ENCODE results near the gene PRPF38B.

DNA sequence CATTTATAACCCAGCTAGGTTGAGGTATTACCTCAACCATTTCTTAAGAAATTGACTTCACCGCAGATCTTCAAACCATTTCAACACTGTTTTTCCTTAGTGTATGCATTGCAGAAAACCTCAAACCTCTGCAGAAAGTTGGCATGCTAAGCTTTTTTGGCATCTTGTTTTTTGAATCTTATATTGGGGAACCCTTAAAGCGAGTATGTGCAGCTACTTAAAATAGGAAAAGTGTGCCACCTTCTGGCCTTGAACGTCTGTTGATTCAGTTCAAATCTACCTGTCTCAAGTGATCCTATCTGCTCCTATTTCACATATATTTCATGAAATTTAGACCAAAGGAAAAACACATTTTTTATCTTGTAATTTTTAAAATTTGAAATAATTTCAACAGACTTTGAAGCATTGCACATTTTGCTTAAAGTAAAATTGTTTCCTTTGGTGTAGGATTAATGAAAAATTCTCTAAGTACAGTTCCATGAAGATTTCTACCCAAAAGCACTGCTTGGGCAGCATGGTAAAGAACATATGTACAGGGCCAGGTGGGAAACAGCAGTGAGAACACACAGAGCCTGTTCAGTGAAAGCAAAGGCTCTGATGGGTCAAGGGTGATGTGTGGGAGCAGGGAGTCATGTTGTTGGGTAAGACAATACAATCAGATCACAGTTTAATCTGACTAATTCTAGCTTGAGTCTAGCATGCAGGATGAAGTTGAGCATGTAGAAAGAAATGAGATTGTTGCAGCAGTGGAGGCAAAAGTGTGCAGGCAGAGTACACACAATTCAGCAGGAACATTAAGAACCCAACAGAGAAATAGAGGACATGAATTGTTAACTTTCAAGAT, 48.4 kb upstream of the PRPF38B start:
- TF ChIP-seq CTCF (conservative IDR thresholded peaks at IDR 0.05; ENCODE audit: low read depth in 2 of 2), result peak; percentile 78 to 81
- TF ChIP-seq CREB1 (CRISPR knock-in tag; IDR thresholded peaks at IDR 0.05; ENCODE audit: low read depth), result no peak
- no peak for TF ChIP-seq EZH2 (IDR thresholded peaks at IDR 0.05; ENCODE audit: low read depth, unreplicated experiment)
- no peak for TF ChIP-seq JUNB (IDR thresholded peaks at IDR 0.05; ENCODE audit: unreplicated experiment)
- no peak for TF ChIP-seq NANOG (IDR thresholded peaks at IDR 0.05; ENCODE audit: borderline replicate concordance)
- TF ChIP-seq POLR2AphosphoS5 (IDR thresholded peaks at IDR 0.05; ENCODE audit: low read depth), result no peak
- TF ChIP-seq EZH2phosphoT487 (IDR thresholded peaks at IDR 0.05; ENCODE audit: unreplicated experiment), result no peak
